Measurements from ENCODE around the gene C6orf58. TPM values are rescaled to one million over a fixed set of nuclear protein-coding genes. Genes with fewer than 3 reads are reported as not detected.

Gene C6orf58
- total RNA-seq, 1 experiment from 2014 or later = not detected

DNA sequence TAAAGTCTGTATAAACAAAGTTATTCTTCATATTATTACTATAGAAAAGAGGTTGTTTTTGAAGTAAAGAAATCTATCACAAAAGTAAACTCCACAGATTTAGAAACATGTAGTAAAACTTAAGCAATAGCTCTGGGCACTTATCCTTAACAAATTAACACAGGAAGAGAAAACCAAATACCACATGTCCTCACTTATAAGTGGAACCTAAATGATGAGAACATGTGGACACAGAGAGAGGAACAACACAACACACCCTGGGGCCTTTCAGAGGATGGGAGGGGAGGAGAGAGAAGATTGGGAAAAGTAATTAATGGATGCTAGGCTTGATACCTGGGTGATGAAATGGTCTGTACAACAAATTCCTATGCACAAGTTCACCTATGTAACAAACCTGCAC is 57.2 kb downstream of the C6orf58 start:
- POLR2A ChIA-PET = no interaction called here
- no peaks in the 10 kb centered on the region for H3K9me3 ChIP-seq (ENCODE audit: control insufficient read depth, insufficient read depth, low read depth, low read length)
- CTCF ChIA-PET = no interaction called here
- DNase-seq (ENCODE audit: low read depth, low spot score) = no peak
- H3K4me3 ChIP-seq (ENCODE audit: low read depth in 2 of 2, low read length in 2 of 2) = no peak overlapping the region
- no peak overlapping the region for H3K27ac ChIP-seq (ENCODE audit: low read length)
- ATAC-seq = no peak
- H3K36me3 ChIP-seq (ENCODE audit: control insufficient read depth, insufficient read depth, low read length) = no peaks in the 10 kb centered on the region
- TF ChIP-seq, protein P1, sequence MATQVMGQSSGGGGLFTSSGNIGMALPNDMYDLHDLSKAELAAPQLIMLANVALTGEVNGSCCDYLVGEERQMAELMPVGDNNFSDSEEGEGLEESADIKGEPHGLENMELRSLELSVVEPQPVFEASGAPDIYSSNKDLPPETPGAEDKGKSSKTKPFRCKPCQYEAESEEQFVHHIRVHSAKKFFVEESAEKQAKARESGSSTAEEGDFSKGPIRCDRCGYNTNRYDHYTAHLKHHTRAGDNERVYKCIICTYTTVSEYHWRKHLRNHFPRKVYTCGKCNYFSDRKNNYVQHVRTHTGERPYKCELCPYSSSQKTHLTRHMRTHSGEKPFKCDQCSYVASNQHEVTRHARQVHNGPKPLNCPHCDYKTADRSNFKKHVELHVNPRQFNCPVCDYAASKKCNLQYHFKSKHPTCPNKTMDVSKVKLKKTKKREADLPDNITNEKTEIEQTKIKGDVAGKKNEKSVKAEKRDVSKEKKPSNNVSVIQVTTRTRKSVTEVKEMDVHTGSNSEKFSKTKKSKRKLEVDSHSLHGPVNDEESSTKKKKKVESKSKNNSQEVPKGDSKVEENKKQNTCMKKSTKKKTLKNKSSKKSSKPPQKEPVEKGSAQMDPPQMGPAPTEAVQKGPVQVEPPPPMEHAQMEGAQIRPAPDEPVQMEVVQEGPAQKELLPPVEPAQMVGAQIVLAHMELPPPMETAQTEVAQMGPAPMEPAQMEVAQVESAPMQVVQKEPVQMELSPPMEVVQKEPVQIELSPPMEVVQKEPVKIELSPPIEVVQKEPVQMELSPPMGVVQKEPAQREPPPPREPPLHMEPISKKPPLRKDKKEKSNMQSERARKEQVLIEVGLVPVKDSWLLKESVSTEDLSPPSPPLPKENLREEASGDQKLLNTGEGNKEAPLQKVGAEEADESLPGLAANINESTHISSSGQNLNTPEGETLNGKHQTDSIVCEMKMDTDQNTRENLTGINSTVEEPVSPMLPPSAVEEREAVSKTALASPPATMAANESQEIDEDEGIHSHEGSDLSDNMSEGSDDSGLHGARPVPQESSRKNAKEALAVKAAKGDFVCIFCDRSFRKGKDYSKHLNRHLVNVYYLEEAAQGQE (IDR thresholded peaks at IDR 0.05; ENCODE audit: insufficient read depth in 1 of 2, low read depth in 2 of 2, low read length in 1 of 2) = no peak
- peaks cover 2% of the 10 kb centered on the region for H3K27me3 ChIP-seq (ENCODE audit: control insufficient read depth, insufficient read depth, low read length)
- intact Hi-C loops (cut with micrococcal nuclease; ENCODE audit: unreplicated experiment) = no loop called here
- no TSS peak for BruUV-seq (replicated peaks)
- in situ Hi-C loops (cut with HindIII; ENCODE audit: low pct_unique_long_range_greater_than_20kb, low sequenced_read_pairs) = no loop called here
- H3K4me1 ChIP-seq (ENCODE audit: control insufficient read depth, insufficient read depth, low read length) = no peaks in the 10 kb centered on the region

DNA sequence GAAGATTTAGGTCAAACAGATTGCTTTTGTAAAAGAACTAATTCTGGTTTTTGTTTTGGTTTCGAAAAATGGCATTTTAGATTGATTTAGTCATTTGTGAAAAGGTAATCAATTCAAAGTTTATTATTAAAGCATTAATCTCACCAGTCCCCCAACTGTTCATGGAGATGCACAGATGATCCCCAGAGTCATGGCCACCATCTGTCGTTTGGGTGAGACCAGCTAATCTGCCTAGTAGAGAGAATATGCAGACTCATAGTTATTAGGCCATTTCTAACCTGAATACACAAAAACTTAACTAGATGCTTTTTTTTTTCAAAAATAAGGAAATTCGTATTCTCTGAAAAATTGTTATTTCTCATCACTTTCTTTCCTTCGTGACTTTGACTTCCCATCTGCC is 58.1 kb downstream of the C6orf58 start:
- H3K4me1 ChIP-seq (ENCODE audit: control insufficient read depth, insufficient read depth, low read length) = no peaks in the 10 kb centered on the region
- no peak for DNase-seq (ENCODE audit: low read depth, low spot score)
- intact Hi-C loops (cut with micrococcal nuclease; ENCODE audit: unreplicated experiment) (no loop called here), in situ Hi-C loops (cut with HindIII; ENCODE audit: low pct_unique_long_range_greater_than_20kb, low sequenced_read_pairs) (no loop called here)
- no peak overlapping the region for H3K4me3 ChIP-seq (ENCODE audit: low read depth in 2 of 2, low read length in 2 of 2)
- no peak overlapping the region for H3K27ac ChIP-seq (ENCODE audit: low read length)
- no peak for ATAC-seq
- no peaks in the 10 kb centered on the region for H3K9me3 ChIP-seq (ENCODE audit: control insufficient read depth, insufficient read depth, low read depth, low read length)
- TF ChIP-seq, protein P2, sequence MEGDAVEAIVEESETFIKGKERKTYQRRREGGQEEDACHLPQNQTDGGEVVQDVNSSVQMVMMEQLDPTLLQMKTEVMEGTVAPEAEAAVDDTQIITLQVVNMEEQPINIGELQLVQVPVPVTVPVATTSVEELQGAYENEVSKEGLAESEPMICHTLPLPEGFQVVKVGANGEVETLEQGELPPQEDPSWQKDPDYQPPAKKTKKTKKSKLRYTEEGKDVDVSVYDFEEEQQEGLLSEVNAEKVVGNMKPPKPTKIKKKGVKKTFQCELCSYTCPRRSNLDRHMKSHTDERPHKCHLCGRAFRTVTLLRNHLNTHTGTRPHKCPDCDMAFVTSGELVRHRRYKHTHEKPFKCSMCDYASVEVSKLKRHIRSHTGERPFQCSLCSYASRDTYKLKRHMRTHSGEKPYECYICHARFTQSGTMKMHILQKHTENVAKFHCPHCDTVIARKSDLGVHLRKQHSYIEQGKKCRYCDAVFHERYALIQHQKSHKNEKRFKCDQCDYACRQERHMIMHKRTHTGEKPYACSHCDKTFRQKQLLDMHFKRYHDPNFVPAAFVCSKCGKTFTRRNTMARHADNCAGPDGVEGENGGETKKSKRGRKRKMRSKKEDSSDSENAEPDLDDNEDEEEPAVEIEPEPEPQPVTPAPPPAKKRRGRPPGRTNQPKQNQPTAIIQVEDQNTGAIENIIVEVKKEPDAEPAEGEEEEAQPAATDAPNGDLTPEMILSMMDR (IDR thresholded peaks at IDR 0.05) = no peak
- TF ChIP-seq POLR2AphosphoS5 (IDR thresholded peaks at IDR 0.05; ENCODE audit: low read depth, low read length) = no peak
- no peak for TF ChIP-seq TCF7L2 (IDR thresholded peaks at IDR 0.05; ENCODE audit: low read depth, low read length)
- no peak for TF ChIP-seq SIN3A (IDR thresholded peaks at IDR 0.05; ENCODE audit: borderline replicate concordance, insufficient read depth, low read depth, low read length)
- TF ChIP-seq, protein P1 (IDR thresholded peaks at IDR 0.05; ENCODE audit: insufficient read depth in 1 of 2, low read depth in 2 of 2, low read length in 1 of 2) = no peak
- POLR2A ChIA-PET = no interaction called here
- CTCF ChIA-PET = no interaction called here
- peaks cover 2% of the 10 kb centered on the region for H3K27me3 ChIP-seq (ENCODE audit: control insufficient read depth, insufficient read depth, low read length)
- no peaks in the 10 kb centered on the region for H3K36me3 ChIP-seq (ENCODE audit: control insufficient read depth, insufficient read depth, low read length)
- BruUV-seq (replicated peaks) = no TSS peak
